Mammary epithelial cell (primary cell): ENCODE measurements around the gene GADD45B.

ENCODE experiments used
- EZH2 ChIP-seq: IDR thresholded peaks from 2 replicates; pipeline ENCODE4 v1.6.1; 2012; ENCODE audit warnings: low read length, inconsistent platforms, borderline replicate concordance
- TF ChIP-seq, protein P1 (sequence below), 2 donors: IDR thresholded peaks in 1 of 2; conservative IDR thresholded peaks in 1 of 2; 2 replicates each; pipeline ENCODE4 v1.5.1; 2011 to 2012; ENCODE audit warnings: inconsistent platforms in 2 of 2, low read length in 2 of 2, mild to moderate bottlenecking in 2 of 2, control low read depth in 1 of 2, low read depth in 1 of 2; ENCODE audit not compliant: insufficient read depth in 1 of 2; ENCODE audit errors: extremely low read depth in 1 of 2

DNA sequence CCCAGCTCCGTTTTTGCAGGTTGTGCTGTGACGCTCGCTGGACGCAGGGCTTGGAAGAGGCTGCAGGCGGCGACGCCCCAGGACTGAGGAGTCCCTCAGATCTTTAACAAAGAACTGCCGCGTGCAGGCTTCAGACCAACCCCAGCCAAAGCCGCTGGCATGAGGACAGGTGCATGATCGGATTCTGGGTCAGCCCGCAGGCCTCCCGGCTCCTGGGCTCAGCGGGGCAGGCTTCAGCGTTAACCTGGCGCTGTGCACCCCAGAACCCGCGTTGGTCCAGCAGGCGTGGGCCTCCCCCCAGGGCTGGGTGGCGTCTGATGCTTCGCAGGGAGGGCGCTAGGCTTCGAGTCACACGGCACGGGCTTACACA is 47.6 kb upstream of the GADD45B start:
- TF ChIP-seq, protein P1, sequence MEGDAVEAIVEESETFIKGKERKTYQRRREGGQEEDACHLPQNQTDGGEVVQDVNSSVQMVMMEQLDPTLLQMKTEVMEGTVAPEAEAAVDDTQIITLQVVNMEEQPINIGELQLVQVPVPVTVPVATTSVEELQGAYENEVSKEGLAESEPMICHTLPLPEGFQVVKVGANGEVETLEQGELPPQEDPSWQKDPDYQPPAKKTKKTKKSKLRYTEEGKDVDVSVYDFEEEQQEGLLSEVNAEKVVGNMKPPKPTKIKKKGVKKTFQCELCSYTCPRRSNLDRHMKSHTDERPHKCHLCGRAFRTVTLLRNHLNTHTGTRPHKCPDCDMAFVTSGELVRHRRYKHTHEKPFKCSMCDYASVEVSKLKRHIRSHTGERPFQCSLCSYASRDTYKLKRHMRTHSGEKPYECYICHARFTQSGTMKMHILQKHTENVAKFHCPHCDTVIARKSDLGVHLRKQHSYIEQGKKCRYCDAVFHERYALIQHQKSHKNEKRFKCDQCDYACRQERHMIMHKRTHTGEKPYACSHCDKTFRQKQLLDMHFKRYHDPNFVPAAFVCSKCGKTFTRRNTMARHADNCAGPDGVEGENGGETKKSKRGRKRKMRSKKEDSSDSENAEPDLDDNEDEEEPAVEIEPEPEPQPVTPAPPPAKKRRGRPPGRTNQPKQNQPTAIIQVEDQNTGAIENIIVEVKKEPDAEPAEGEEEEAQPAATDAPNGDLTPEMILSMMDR (conservative IDR thresholded peaks at IDR 0.05 in 1 of 2, IDR thresholded peaks at IDR 0.05 in 1 of 2; ENCODE audit: extremely low read depth in 1 of 2, insufficient read depth in 1 of 2, low read depth in 1 of 2, low read length in 2 of 2): no peak
- no peak for TF ChIP-seq EZH2
